NOMO-1 treated with dmso at 0.1 percent for 144 hours (cell line): ENCODE results near the gene RAB3C.

ENCODE experiments used
- DNase-seq: peaks from one replicate; lab custom pipeline; 2025; ENCODE audit not compliant: unreplicated experiment; lab: John Stamatoyannopoulos, UW

RAB3C gene

DNA sequence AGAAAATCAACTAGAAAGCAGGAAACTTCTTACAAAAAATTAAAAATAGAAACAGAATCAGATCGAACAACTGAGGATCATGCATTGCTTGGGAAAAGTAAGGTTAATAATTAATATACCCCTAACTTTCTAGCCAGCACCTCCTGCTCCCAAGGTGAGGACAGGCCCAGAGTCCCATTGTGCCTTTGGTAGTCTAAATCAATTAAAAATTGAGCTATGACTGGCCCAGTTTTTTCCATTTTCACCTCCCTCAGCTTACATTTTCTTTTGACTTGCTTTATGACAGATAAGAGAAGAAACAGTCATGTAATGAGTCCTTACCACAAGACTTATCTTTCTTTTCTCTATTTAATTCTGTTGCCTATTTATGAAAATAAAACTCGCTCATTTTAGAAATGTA, 182.2 kb downstream of the RAB3C start:
- DNase-seq: no peak

- no peak for DNase-seq
Observed at GRCh38 chr5:58767104-58767503, 184.2 kb downstream of the RAB3C start.

- no peak for DNase-seq
Observed at GRCh38 chr5:58770136-58770535, 187.3 kb downstream of the RAB3C start.

DNA sequence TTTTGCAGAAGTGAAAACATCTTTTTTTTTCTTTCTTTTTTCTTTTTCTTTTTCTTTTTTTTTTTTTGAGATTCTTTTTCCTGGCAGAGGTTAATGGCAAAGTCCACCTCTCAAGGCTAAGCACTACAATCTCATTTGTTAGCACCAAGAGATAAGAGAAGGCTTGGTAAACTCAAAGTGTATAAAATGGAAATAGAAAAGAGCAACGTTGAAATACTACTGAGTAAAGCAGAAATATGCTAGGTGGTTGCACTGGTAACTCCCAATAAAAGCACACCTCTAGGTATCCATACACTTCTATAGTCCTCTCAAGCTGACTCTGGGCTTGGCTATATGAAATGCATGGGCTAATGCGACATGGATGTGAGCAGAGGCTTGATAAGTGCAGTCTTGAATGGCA, 188.9 kb downstream of the RAB3C start:
- DNase-seq: no peak

DNA sequence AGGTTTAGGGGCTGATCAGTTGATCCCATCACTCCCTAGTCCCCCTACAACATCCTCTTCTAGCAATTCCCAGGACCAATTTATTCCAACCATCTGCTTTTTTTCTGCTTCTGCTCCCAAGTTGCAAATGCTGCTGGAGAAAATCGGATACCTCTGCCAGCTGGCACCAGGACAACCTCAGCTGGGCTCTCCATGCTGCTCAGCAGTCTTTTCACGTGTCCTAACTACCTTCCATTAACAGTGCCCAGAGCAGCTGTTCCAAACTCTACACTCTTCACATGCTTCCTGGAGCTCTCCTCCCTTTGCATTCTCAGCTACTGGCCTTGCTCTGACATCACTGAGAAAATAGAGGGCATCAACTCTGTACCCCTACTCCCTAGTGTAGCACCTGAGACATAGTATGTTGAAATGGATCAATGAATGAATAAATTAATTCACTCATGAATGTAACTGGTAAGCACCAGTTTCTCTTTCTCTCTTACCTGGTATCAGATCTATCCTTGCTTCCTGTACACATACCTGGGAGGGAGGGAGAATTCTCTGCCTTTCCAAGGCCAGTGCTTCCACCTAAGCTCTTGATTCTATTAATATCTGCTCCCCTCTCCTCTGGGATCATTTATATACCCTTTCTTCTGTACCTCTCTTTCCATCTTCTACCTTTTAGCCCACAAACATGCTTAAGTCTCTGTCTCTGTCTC, 191.0 kb downstream of the RAB3C start:
- DNase-seq: no peak

GRCh38 chr5:58774937-58775336, 192.1 kb downstream of the RAB3C start:
- no peak for DNase-seq

GRCh38 chr5:58775701-58776262, 192.9 kb downstream of the RAB3C start:
- DNase-seq: no peak

DNA sequence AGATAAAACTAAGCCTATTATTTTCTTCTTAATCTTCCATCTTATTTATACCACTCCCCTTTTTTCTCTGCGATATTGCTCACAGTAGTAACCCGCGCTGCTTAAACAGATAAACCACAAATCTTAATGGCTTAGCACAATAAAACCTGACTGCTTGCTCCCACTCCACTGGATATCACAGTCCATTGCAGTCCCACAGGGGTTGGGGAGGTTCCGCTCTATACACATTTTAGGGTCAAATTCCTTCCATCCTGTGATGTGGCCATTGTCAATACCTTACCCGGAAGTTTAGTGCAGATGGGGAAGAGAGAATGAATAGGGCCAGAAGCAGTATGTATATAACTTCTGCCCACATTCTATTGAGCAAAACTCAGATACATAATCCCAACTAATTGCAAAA, 193.7 kb downstream of the RAB3C start:
- no peak for DNase-seq

GRCh38 chr5:58778888-58779287, 196.0 kb downstream of the RAB3C start:
- DNase-seq: no peak

GRCh38 chr5:58786035-58786434, 203.2 kb downstream of the RAB3C start:
- DNase-seq: no peak

- DNase-seq: no peak
Observed at GRCh38 chr5:58786711-58787303, 203.9 kb downstream of the RAB3C start.

DNA sequence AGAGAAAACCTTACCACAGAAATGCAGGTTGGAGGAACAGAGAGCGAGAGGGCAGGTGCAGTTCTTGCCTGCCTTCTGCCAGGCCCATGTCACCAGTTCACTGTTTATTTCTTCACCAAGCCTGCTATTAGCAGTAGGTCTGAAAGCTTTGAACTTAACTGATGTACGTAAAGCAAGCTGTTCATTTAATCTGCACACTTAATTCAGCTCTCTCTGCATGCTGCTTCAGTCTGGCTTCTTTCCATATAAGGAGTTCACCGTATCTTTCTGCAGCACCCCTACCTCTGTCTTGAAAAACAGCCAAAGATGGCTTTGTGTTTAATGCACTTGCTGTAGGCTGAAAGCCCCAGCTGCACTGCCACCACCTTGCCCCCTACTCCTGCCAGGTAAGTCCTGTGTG, 205.1 kb downstream of the RAB3C start:
- DNase-seq: no peak

DNA sequence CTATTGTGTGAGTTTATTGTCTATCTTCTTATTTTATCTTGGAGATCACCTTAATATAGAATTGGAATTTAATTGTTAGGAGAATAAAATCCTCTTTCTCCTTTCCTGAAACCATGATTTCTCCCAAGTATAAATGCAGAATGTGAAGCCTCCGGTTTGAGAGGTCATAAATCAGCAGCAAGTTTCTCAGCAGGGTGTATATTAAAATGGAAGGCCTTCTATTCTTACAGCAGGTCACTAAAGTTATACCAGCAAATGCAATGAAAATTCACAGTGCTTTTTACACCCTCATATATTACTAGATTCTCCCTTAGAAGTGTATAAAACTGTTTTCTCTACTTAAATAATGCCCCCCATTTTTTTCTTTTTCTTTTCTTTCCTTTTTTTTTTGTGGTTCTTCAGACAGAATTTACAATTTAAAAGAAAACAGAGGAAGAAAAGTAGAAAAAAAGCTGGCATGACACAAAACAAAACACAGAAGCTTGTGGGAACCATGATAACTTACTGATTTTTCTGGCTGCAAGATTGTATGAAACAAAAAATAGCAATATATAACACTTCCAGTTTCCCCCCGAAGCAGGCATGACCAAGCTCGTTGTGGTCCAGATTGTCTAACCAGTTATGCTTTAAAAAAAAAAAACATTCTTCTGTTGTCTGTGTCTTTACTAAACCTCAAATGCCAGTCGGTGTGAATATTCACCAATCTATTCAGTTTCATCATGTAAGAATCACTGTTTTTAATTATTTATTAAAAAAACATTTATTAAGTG, 211.2 kb downstream of the RAB3C start:
- no peak for DNase-seq

DNA sequence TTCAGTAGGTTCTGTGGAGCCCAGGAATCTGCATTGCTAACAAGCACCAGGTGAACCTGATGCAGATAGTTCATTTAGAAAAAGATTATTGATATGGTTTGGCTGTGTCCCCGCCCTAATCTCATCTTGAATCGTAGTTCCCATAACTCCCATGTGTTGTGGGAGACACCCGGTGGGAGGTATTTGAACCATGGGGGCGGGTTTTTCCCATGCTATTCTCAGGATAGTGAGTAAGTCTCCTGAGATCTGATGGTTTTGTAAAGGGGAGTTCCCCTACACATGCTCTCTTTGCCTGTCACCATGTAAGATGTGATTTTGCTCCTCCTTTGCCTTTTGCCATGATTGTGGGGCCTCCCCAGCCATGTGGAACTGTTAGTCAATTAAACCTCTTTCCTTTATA, 212.0 kb downstream of the RAB3C start:
- DNase-seq: no peak

GRCh38 chr5:58795327-58795726, 212.5 kb downstream of the RAB3C start:
- no peak for DNase-seq

DNA sequence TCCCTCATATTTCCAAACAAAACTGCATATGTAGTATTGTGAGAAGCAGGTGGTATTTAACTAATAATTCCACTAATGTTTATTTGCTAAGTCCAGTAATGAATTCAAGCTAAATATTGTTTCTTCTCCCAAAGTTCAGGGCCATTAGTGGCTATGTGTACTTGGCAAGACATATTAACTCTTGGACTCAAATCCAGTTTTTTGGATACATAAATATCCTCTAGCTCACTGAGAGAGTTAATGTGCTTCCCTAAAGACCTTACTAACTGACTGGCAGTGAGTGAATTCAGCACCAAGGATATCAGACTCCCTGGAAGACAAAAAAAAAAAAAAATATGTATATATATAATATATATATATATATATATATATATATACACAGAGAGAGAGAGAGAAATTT, 214.1 kb downstream of the RAB3C start:
- no peak for DNase-seq

- no peak for DNase-seq
Observed at GRCh38 chr5:58800356-58800755, 217.5 kb downstream of the RAB3C start.

DNA sequence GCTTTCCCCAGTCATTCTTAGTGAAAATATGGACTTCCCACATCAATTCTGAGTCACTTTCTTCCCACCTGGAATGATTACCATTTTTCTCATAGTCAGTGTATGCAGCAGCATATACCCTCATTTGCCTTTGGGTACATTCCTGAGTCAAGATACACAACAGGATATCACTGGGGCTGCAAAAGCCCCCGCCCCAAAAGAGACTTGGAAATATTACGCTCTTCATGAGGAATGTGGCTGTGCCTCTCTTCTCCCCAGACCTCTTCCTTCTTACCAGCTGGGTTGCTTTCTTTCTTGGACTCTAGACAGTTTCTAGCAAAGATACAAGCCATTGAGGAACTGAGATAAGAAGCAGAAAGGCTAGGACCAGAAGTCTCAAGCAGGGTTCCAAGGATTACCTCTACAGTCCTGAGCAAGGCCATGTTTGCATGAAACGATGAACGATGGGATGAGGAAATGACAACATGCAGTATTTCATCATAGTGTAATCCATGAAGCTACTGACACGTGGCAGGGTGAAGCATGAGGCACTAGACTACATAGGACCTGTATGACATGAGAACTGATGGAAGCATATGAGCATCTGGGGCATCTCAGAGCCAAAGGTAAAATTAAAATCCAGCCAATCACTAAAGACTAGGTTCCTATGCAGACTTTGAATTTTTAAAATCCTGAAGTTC, 218.1 kb downstream of the RAB3C start:
- DNase-seq: no peak

- DNase-seq: no peak
Observed at GRCh38 chr5:58803056-58803455, 220.2 kb downstream of the RAB3C start.

DNA sequence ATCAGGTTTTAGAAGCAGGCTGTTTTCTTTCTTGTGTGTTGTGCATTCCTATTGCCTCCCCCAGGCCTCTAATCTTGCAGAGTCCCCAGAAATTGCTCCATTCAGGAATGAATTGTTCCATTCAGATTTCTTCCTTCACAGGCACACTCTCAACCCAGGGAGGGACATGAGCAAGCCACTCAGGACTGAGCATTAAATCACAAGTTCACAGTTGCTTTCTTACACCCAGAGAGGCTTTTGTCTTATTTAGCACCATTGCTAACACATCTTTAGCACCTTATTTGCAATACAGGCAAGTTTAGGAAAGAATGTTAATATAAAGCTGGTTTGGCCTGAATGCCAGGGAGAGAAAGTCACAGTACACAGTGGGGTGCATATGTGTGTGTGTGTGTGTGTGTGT, 221.4 kb downstream of the RAB3C start:
- no peak for DNase-seq

- DNase-seq: no peak
Observed at GRCh38 chr5:58810086-58810485, 227.2 kb downstream of the RAB3C start.
